DOHH2 (cell line): ENCODE measurements around the gene FAM177A1.

ENCODE experiments used
- H3F3A ChIP-seq: fragments of 200-600 bp; sonication (generic), shearing (Covaris generic); 2 replicates; pipeline ENCODE4 v1.6.0; 2016; ENCODE audit warnings: antibody characterized with exemption, mild to moderate bottlenecking; ENCODE audit not compliant: control insufficient read depth, insufficient read depth
- H3K27ac ChIP-seq: fragments of 200-600 bp; sonication (generic); 2 replicates; pipeline ENCODE4 v1.5.1; 2014; ENCODE audit warnings: low read depth, mild to moderate bottlenecking, low read length, moderate library complexity
- H3K27me3 ChIP-seq: fragments of 200-600 bp; sonication (generic); 2 replicates; pipeline ENCODE4 v1.6.1; 2014; ENCODE audit warnings: mild to moderate bottlenecking, low read length, mixed read lengths; ENCODE audit not compliant: control insufficient read depth
- H3K36me3 ChIP-seq: fragments of 200-600 bp; sonication (generic); 2 replicates; pipeline ENCODE4 v1.6.1; 2014; ENCODE audit warnings: mild to moderate bottlenecking, low read length, moderate library complexity, mixed read lengths; ENCODE audit not compliant: control insufficient read depth
- H3K4me1 ChIP-seq: fragments of 200-600 bp; sonication (generic); 2 replicates; pipeline ENCODE4 v1.6.1; 2014; ENCODE audit warnings: mild to moderate bottlenecking, low read length, mixed read lengths; ENCODE audit not compliant: control insufficient read depth
- H3K4me2 ChIP-seq: fragments of 200-600 bp; sonication (generic); 2 replicates; pipeline ENCODE4 v1.6.0; 2014; ENCODE audit warnings: mild to moderate bottlenecking, low read length, moderate library complexity
- H3K4me3 ChIP-seq: fragments of 200-600 bp; sonication (generic); 2 replicates; pipeline ENCODE4 v1.5.1; 2014; ENCODE audit warnings: mild to moderate bottlenecking, low read length, mixed read lengths
- H3K79me2 ChIP-seq: fragments of 200-600 bp; sonication (generic); 2 replicates; pipeline ENCODE4 v1.6.1; 2014; ENCODE audit warnings: mild to moderate bottlenecking, low read length, mixed read lengths; ENCODE audit not compliant: control insufficient read depth
- H3K9me2 ChIP-seq: fragments of 200-600 bp; sonication (generic); replicated peaks from 2 replicates; pipeline ENCODE4 v1.6.1; 2014; ENCODE audit warnings: mild to moderate bottlenecking, low read length, mixed read lengths; ENCODE audit not compliant: control insufficient read depth
- H3K9me3 ChIP-seq: fragments of 200-600 bp; sonication (generic); 2 replicates; pipeline ENCODE4 v1.6.1; 2014; ENCODE audit warnings: antibody characterized with exemption, low read length, mixed read lengths; ENCODE audit not compliant: control insufficient read depth, insufficient read depth
- H4K20me1 ChIP-seq: fragments of 200-600 bp; sonication (generic); 2 replicates; pipeline ENCODE4 v1.6.0; 2014; ENCODE audit warnings: low read depth, mild to moderate bottlenecking, antibody characterized with exemption, low read length, moderate library complexity; ENCODE audit not compliant: control insufficient read depth, insufficient read depth
- EZH2phosphoT487 ChIP-seq: fragments of 200-600 bp; sonication (generic); IDR thresholded peaks from 2 replicates; pipeline ENCODE4 v1.6.1; 2017; ENCODE audit warnings: borderline replicate concordance, mild to moderate bottlenecking, antibody characterized with exemption, low read length, moderate library complexity, mixed read lengths
- TF ChIP-seq, protein P1 (sequence below): fragments of 200-600 bp; sonication (generic); IDR thresholded peaks from one replicate; pipeline ENCODE4 v1.5.1; 2014; ENCODE audit warnings: antibody characterized with exemption, mild to moderate bottlenecking, low read depth, low read length; ENCODE audit not compliant: poor library complexity, severe bottlenecking

Gene FAM177A1

DNA sequence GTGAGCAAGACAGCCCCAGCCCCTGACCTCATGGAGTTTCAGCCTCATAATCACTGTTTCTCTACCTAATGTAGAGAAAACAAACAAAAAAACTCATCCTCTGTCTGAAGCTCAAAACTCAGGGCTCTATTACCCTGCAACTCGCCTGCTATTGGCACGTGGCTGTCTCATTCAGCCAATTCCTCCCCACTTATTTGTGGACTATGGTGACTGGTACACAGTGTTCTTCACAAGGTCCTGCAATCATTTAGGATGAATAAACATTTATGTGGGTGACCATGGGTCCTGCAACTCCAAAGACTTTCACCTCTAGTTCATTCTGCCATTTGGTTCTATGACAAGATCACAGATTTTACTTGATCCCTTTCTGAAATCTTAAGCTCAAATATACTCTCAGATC is 71.0 kb downstream of the FAM177A1 start:
- Histone ChIP-seq H3K4me1 (peaks cover 8% of the 10 kb centered on the region), H3K4me2 (no peak overlapping the region), H3K4me3 (no peak overlapping the region), H3K9me2 (no peaks in the 10 kb centered on the region), H3K27ac (no peak overlapping the region), H4K20me1 (no peaks in the 10 kb centered on the region), H3K36me3 (peaks cover 29% of the 10 kb centered on the region), H3F3A (peaks cover 3% of the 10 kb centered on the region; the same call in 1 of the 2 replicates), H3K9me3 (no peaks in the 10 kb centered on the region), H3K27me3 (no peaks in the 10 kb centered on the region), H3K79me2 (peaks cover 14% of the 10 kb centered on the region)
- TF ChIP-seq EZH2phosphoT487 = no peak
- TF ChIP-seq, protein P1, sequence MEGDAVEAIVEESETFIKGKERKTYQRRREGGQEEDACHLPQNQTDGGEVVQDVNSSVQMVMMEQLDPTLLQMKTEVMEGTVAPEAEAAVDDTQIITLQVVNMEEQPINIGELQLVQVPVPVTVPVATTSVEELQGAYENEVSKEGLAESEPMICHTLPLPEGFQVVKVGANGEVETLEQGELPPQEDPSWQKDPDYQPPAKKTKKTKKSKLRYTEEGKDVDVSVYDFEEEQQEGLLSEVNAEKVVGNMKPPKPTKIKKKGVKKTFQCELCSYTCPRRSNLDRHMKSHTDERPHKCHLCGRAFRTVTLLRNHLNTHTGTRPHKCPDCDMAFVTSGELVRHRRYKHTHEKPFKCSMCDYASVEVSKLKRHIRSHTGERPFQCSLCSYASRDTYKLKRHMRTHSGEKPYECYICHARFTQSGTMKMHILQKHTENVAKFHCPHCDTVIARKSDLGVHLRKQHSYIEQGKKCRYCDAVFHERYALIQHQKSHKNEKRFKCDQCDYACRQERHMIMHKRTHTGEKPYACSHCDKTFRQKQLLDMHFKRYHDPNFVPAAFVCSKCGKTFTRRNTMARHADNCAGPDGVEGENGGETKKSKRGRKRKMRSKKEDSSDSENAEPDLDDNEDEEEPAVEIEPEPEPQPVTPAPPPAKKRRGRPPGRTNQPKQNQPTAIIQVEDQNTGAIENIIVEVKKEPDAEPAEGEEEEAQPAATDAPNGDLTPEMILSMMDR = no peak

DNA sequence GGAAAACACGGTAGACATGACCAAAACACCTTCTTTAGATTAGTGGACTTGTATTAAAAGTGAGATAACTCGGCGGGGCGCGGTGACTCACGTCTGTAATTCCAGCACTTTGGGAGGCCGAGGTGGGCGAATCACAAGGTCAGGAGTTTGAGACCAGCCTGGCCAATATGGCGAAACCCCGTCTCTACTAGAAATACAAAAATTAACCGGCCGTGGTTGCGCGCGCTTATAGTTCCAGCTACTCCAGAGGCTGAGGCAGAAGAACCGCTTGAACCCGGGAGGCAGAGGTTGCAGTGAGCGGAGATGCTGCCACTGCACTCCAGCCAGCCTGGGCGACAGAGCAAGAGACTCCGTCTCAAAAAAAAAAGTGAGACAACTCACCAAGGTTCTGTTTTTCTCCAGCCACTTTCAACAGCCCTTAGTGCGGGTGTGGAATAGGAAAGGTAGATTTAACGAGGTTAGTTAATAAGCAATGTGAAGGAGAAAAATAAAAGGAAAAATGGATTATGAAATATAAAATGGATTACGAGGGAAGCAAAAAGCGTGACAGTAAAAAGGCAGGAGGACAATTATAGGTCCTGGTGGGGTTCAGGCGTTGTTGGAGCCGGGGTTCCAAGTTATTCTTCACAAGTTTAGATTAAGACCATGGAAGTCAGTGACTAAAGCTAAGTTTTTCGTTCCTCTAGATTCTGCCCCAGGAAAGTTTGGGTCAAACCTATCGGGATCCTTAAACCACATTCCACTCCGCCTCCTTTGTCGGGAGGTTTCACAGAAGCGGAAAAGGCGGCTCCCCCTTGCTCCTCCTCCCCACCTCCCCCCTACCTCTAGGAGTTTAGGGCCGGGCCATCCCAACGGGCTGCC is 75.2 kb downstream of the FAM177A1 start:
- Histone ChIP-seq H4K20me1 (no peaks in the 10 kb centered on the region), H3K9me3 (no peaks in the 10 kb centered on the region), H3K27ac (peak overlapping the region; percentile 92), H3K4me1 (peaks cover 34% of the 10 kb centered on the region), H3K9me2 (no peaks in the 10 kb centered on the region), H3K36me3 (peaks cover 25% of the 10 kb centered on the region), H3K4me2 (peak overlapping the region; percentile 91), H3K27me3 (no peaks in the 10 kb centered on the region), H3F3A (peaks cover 3% of the 10 kb centered on the region; the same call in 1 of the 2 replicates), H3K4me3 (peak overlapping the region; percentile 92), H3K79me2 (peaks cover 51% of the 10 kb centered on the region)
- TF ChIP-seq, protein P1 = no peak
- no peak for TF ChIP-seq EZH2phosphoT487

DNA sequence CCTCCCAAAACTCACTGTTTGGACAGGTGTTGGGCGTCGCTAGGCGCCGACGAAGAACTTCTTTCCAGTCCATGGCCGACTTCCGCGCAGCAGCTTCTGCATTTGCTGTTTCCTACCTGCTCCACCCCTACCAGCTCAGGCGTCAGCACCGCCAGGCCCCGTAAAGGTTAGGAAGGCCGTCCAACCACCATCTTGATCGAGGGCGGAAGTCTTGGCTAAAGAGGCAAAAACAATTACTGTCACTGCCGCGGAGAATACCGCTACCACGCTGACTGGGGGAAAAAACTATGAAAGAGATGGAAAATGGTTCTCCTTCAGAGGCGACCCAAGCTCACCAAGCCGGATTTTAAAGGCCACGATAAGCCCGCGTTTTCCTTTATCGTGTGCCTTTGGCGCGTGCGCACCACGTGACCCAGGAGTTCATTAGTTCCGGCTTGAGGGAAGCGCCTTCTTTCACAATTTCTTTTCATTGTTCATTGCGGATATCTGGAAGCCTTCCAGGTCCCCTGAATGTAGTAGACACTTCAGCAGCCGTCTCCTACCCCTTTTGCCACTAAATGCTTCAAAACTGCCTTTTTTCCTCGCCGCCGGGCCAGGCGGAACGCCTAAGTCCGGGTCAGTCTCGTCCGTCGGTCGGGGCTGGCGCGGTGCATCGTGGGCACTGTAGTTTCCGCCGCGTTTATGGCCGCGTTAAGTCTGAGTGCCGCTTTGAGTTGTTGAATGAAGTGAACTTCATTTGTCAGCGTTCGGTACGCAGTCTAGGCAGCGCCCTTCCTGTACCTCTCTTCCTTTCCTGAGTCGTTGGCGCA is 76.0 kb downstream of the FAM177A1 start, which contains the start of the genes PPP2R3C and PRORP:
Gene PPP2R3C, minus strand, starts transcription at position 104 of the 809 bp plus-strand sequence. Its CDS starts 31 bp downstream, at position 73.
Gene PRORP, plus strand, starts transcription at position 666 of the 809 bp plus-strand sequence. CDS start 694 bp downstream, outside the sequence.
- no peaks in the 10 kb centered on the region for H3K27me3 ChIP-seq
- H3K79me2 ChIP-seq = peaks cover 57% of the 10 kb centered on the region
- H3K4me3 ChIP-seq = peak within 1 kb of the TSS; percentile 92
- H4K20me1 ChIP-seq = no peaks in the 10 kb centered on the region
- H3K4me1 ChIP-seq = peaks cover 39% of the 10 kb centered on the region
- no peaks in the 10 kb centered on the region for H3K9me3 ChIP-seq
- H3F3A ChIP-seq = peaks cover 3% of the 10 kb centered on the region; the same call in 1 of the 2 replicates
- H3K9me2 ChIP-seq = no peaks in the 10 kb centered on the region
- H3K27ac ChIP-seq = peak within 1 kb of the TSS; percentile 92
- peak within 1 kb of the TSS; percentile 91 for H3K4me2 ChIP-seq
- TF ChIP-seq, protein P1 = no peak
- no peak for TF ChIP-seq EZH2phosphoT487
- H3K36me3 ChIP-seq = peaks cover 28% of the 10 kb centered on the region
